PC-9 (cell line): ENCODE measurements around the gene INPP5A. TPM values are rescaled to one million over a fixed set of nuclear protein-coding genes. Genes with fewer than 3 reads are reported as not detected.

Experiments
- BruUV-seq: library from RNA; stranded (reverse); fragments of 400-500 nt; replicated peaks from 2 replicates; lab custom pipeline; 2021; lab: Mats Ljungman, UMichigan
- CTCF ChIA-PET: fragments of 300-600 bp; sonication (Branson Sonifier 250); formaldehyde crosslinking; loops from one replicate; lab custom pipeline; 2022; ENCODE audit warnings: antibody characterized with exemption; lab: Charles Lee
- POLR2A ChIA-PET: fragments of 300-600 bp; sonication (Branson Sonifier 250); formaldehyde crosslinking; loops from one replicate; lab custom pipeline; 2022; ENCODE audit warnings: antibody characterized with exemption; ENCODE audit not compliant: unreplicated experiment; lab: Charles Lee
- DNase-seq, 2 experiments: peaks; one replicate each; pipeline versions ENCODE4 v3.0.0 to v3.0.0-alpha.2; 2015 to 2022; ENCODE audit warnings: mixed read lengths in 1 of 2
- H2AFZ ChIP-seq: fragments of 200-600 bp; sonication (generic); 2 replicates; pipeline ENCODE4 v1.8.1; 2017; ENCODE audit warnings: antibody characterized with exemption
- H3F3A ChIP-seq: fragments of 200-600 bp; sonication (generic); 2 replicates; pipeline ENCODE4 v1.8.1; 2017; ENCODE audit warnings: antibody characterized with exemption, mild to moderate bottlenecking, low read depth; ENCODE audit not compliant: insufficient read depth
- H3K27ac ChIP-seq: fragments of 200-600 bp; sonication (generic); 2 replicates; pipeline ENCODE4 v1.6.1; 2016; ENCODE audit warnings: mixed run types
- H3K27me3 ChIP-seq: fragments of 200-600 bp; sonication (generic); 2 replicates; pipeline ENCODE4 v1.6.1; 2016; ENCODE audit warnings: low read depth, mixed run types; ENCODE audit not compliant: insufficient read depth
- H3K36me3 ChIP-seq: fragments of 200-600 bp; sonication (generic); 2 replicates; pipeline ENCODE4 v1.6.1; 2016; ENCODE audit warnings: low read depth, mixed run types
- H3K4me1 ChIP-seq: fragments of 200-600 bp; sonication (generic); replicated peaks from 2 replicates; pipeline ENCODE4 v1.6.1; 2016; ENCODE audit warnings: mixed run types; ENCODE audit not compliant: insufficient read depth
- H3K4me2 ChIP-seq: fragments of 200-600 bp; sonication (generic); 2 replicates; pipeline ENCODE4 v1.6.1; 2017; ENCODE audit warnings: mixed run types
- H3K4me3 ChIP-seq: fragments of 200-600 bp; sonication (generic); 2 replicates; pipeline ENCODE4 v1.6.1; 2016; ENCODE audit warnings: mixed run types
- H3K79me2 ChIP-seq: fragments of 200-600 bp; sonication (generic); 2 replicates; pipeline ENCODE4 v1.6.1; 2017; ENCODE audit warnings: low read depth, mixed run types
- H3K9me2 ChIP-seq: fragments of 200-600 bp; sonication (generic); 2 replicates; pipeline ENCODE4 v1.8.1; 2017; ENCODE audit warnings: mild to moderate bottlenecking; ENCODE audit not compliant: insufficient read depth
- H3K9me3 ChIP-seq: fragments of 200-600 bp; sonication (generic); 2 replicates; pipeline ENCODE4 v1.8.1; 2016; ENCODE audit warnings: low read depth; ENCODE audit not compliant: insufficient read depth
- H4K20me1 ChIP-seq: fragments of 200-600 bp; sonication (generic); 2 replicates; pipeline ENCODE4 v1.8.1; 2017; ENCODE audit not compliant: insufficient read depth
- EZH2 ChIP-seq: fragments of 200-600 bp; sonication (generic); IDR thresholded peaks from 2 replicates; pipeline ENCODE4 v1.8.0; 2017; ENCODE audit warnings: antibody characterized with exemption, low read depth
- intact Hi-C: fragments of 100-400 bp; cut with micrococcal nuclease; formaldehyde crosslinking; loops from one replicate; pipeline ENCODE4 v1.10.0; 2022; ENCODE audit not compliant: unreplicated experiment
- total RNA-seq: library from RNA; stranded (reverse); gene quantifications from 2 replicates; pipeline ENCODE4 v1.2.3, GENCODE V29; 2021
- TF ChIP-seq, protein P1 (sequence below): fragments of 200-600 bp; sonication (generic); conservative IDR thresholded peaks from 2 replicates; pipeline ENCODE4 v1.6.1; 2017; ENCODE audit warnings: mixed run types, antibody characterized with exemption, mild to moderate bottlenecking, moderate library complexity

Gene INPP5A
- total RNA-seq, 1 experiment from 2014 or later = 18.4 TPM

- no TSS peak for BruUV-seq
Measured at GRCh38 chr10:132493246-132493755, 44.3 kb upstream of the INPP5A start.

GRCh38 chr10:132493756-132494290, 43.8 kb upstream of the INPP5A start:
- CTCF ChIA-PET = interaction anchor here (1.0 kb wide), 1 partner anchor 23 kb away, joined by 3 read pairs; no protein-coding TSS in a partner anchor
- Histone ChIP-seq H3K9me3 (no peaks in the 10 kb centered on the region), H3F3A (no peaks in the 10 kb centered on the region), H2AFZ (no peak overlapping the region), H3K4me3 (no peak overlapping the region), H4K20me1 (no peaks in the 10 kb centered on the region), H3K27me3 (0 out of 2 replicates have a peak, but pooled peaks cover 6% of the 10 kb centered on the region), H3K27ac (no peak overlapping the region), H3K9me2 (no peaks in the 10 kb centered on the region), H3K36me3 (no peaks in the 10 kb centered on the region), H3K79me2 (no peaks in the 10 kb centered on the region), H3K4me1 (no peaks in the 10 kb centered on the region), H3K4me2 (no peak overlapping the region)
- TF ChIP-seq EZH2 = no peak
- TF ChIP-seq, protein P1, sequence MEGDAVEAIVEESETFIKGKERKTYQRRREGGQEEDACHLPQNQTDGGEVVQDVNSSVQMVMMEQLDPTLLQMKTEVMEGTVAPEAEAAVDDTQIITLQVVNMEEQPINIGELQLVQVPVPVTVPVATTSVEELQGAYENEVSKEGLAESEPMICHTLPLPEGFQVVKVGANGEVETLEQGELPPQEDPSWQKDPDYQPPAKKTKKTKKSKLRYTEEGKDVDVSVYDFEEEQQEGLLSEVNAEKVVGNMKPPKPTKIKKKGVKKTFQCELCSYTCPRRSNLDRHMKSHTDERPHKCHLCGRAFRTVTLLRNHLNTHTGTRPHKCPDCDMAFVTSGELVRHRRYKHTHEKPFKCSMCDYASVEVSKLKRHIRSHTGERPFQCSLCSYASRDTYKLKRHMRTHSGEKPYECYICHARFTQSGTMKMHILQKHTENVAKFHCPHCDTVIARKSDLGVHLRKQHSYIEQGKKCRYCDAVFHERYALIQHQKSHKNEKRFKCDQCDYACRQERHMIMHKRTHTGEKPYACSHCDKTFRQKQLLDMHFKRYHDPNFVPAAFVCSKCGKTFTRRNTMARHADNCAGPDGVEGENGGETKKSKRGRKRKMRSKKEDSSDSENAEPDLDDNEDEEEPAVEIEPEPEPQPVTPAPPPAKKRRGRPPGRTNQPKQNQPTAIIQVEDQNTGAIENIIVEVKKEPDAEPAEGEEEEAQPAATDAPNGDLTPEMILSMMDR = no peak
- DNase-seq = no peak
- intact Hi-C loops = no loop called here
- POLR2A ChIA-PET = interaction anchor here (0.6 kb wide), 1 partner anchor 19 kb away, joined by 4 read pairs; no protein-coding TSS in a partner anchor
- no TSS peak for BruUV-seq

More at GRCh38 chr10:132493246-132493755, 44.3 kb upstream of the INPP5A start:
- DNase-seq = peak; percentile 9 to 43
- Histone ChIP-seq H3K27me3 (0 out of 2 replicates have a peak, but pooled peaks cover 6% of the 10 kb centered on the region), H2AFZ (no peak overlapping the region), H4K20me1 (no peaks in the 10 kb centered on the region), H3K79me2 (no peaks in the 10 kb centered on the region), H3K9me2 (no peaks in the 10 kb centered on the region), H3K9me3 (no peaks in the 10 kb centered on the region), H3K36me3 (no peaks in the 10 kb centered on the region), H3K4me3 (no peak overlapping the region), H3K4me2 (no peak overlapping the region), H3K27ac (no peak overlapping the region), H3F3A (no peaks in the 10 kb centered on the region), H3K4me1 (no peaks in the 10 kb centered on the region)
- POLR2A ChIA-PET = interaction anchor here (0.6 kb wide), 1 partner anchor 20 kb away, joined by 4 read pairs; no protein-coding TSS in a partner anchor
- TF ChIP-seq EZH2 = no peak
- TF ChIP-seq, protein P1 = no peak
- intact Hi-C loops = no loop called here
- CTCF ChIA-PET = interaction anchor here (1.0 kb wide), 1 partner anchor 22 kb away, joined by 3 read pairs; no protein-coding TSS in a partner anchor

GRCh38 chr10:132494866-132495630, 42.5 kb upstream of the INPP5A start:
- no peaks in the 10 kb centered on the region for H3K9me2 ChIP-seq
- CTCF ChIA-PET = no interaction called here

More at GRCh38 chr10:132494866-132495630, 42.5 kb upstream of the INPP5A start:
- H3K4me2 ChIP-seq = no peak overlapping the region
- no peaks in the 10 kb centered on the region for H4K20me1 ChIP-seq
- no peaks in the 10 kb centered on the region for H3K9me3 ChIP-seq
- DNase-seq = no peak
- TF ChIP-seq, protein P1 = no peak
- no peak for TF ChIP-seq EZH2
- H3K4me3 ChIP-seq = no peak overlapping the region
- H3K27me3 ChIP-seq = 0 out of 2 replicates have a peak, but pooled peaks cover 6% of the 10 kb centered on the region
- no peak overlapping the region for H3K27ac ChIP-seq
- H2AFZ ChIP-seq = no peak overlapping the region
- no peaks in the 10 kb centered on the region for H3F3A ChIP-seq
- no peaks in the 10 kb centered on the region for H3K4me1 ChIP-seq
- no TSS peak for BruUV-seq
- H3K36me3 ChIP-seq = no peaks in the 10 kb centered on the region
- POLR2A ChIA-PET = no interaction called here
- intact Hi-C loops = no loop called here
- no peaks in the 10 kb centered on the region for H3K79me2 ChIP-seq
